ENCODE data around the gene UBL4B. TPM values are rescaled to one million over a fixed set of nuclear protein-coding genes. Genes with fewer than 3 reads are reported as not detected.

UBL4B gene
- polyA plus RNA-seq, 1 donor (not counting 4 experiments of a cell fraction or from before 2014, with no cell fraction given): not detected

- Histone ChIP-seq H3K4me3 (ENCODE audit: control insufficient read depth in 2 of 3, extremely low read depth in 1 of 3, insufficient read depth in 2 of 3, low read depth in 1 of 3, low read length in 3 of 3) (peak overlapping the region in 2 of 3 experiments; percentile 65 to 71), H3K27ac (ENCODE audit: control insufficient read depth, insufficient read depth, low read length) (no peak overlapping the region), H3K27me3 (ENCODE audit: control insufficient read depth, extremely low read depth, insufficient read depth, low read length) (peaks cover 56% of the 10 kb centered on the region), H3K79me2 (ENCODE audit: control insufficient read depth, insufficient read depth, low read length) (no peaks in the 10 kb centered on the region), H3K9me1 (ENCODE audit: control insufficient read depth, extremely low read depth, insufficient read depth, low read length) (no peaks in the 10 kb centered on the region), H4K20me1 (ENCODE audit: control insufficient read depth, extremely low read depth, insufficient read depth, low read length) (no peaks in the 10 kb centered on the region), H3K4me2 (ENCODE audit: control insufficient read depth, extremely low read depth, insufficient read depth, low read depth, low read length) (peak overlapping the region; percentile 89), H3K4me1 (ENCODE audit: control insufficient read depth, extremely low read depth, insufficient read depth, low read length) (peaks cover 6% of the 10 kb centered on the region), H3K36me3 (ENCODE audit: control insufficient read depth in 2 of 2, extremely low read depth in 1 of 2, insufficient read depth in 2 of 2, low read length in 2 of 2) (no peaks in the 10 kb centered on the region), H3K9me3 (ENCODE audit: control insufficient read depth, low read depth, low read length) (no peaks in the 10 kb centered on the region), H3K9ac (ENCODE audit: control insufficient read depth, extremely low read depth, insufficient read depth, low read length) (no peak overlapping the region), H2AFZ (ENCODE audit: control insufficient read depth, low read length) (no peak overlapping the region)
- dilution Hi-C loops (cut with MboI; ENCODE audit: extremely low pct_ligation_motif_present, low sequenced_read_pairs): no loop called here
- FAIRE-seq (no peak), DNase-seq (ENCODE audit: low read depth, low spot score) (no peak)
- TF ChIP-seq EZH2 (IDR thresholded peaks at IDR 0.05; ENCODE audit: low read length) (no peak), CTCF (optimal IDR thresholded peaks at IDR 0.05 in 1 of 3, IDR thresholded peaks at IDR 0.05 in 1 of 3, conservative IDR thresholded peaks at IDR 0.05 in 1 of 3; ENCODE audit: extremely low read depth in 1 of 3, insufficient read depth in 2 of 3, low read length in 3 of 3) (no peak)
Measured at GRCh38 chr1:110083866-110084226, 28.4 kb upstream of the UBL4B start.

GRCh38 chr1:110084227-110085078 lies 27.8 kb upstream of the UBL4B start:
- Histone ChIP-seq H3K9me1 (ENCODE audit: control insufficient read depth, extremely low read depth, insufficient read depth, low read length) (no peaks in the 10 kb centered on the region), H4K20me1 (ENCODE audit: control insufficient read depth, extremely low read depth, insufficient read depth, low read length) (no peaks in the 10 kb centered on the region), H2AFZ (ENCODE audit: control insufficient read depth, low read length) (peak overlapping the region; percentile 33), H3K9me3 (ENCODE audit: control insufficient read depth, low read depth, low read length) (no peaks in the 10 kb centered on the region), H3K36me3 (ENCODE audit: control insufficient read depth in 2 of 2, extremely low read depth in 1 of 2, insufficient read depth in 2 of 2, low read length in 2 of 2) (no peaks in the 10 kb centered on the region), H3K27me3 (ENCODE audit: control insufficient read depth, extremely low read depth, insufficient read depth, low read length) (peaks cover 57% of the 10 kb centered on the region), H3K79me2 (ENCODE audit: control insufficient read depth, insufficient read depth, low read length) (no peaks in the 10 kb centered on the region), H3K4me3 (ENCODE audit: control insufficient read depth in 2 of 3, extremely low read depth in 1 of 3, insufficient read depth in 2 of 3, low read depth in 1 of 3, low read length in 3 of 3) (peak overlapping the region; percentile 36 to 71 (median 65)), H3K27ac (ENCODE audit: control insufficient read depth, insufficient read depth, low read length) (no peak overlapping the region), H3K4me1 (ENCODE audit: control insufficient read depth, extremely low read depth, insufficient read depth, low read length) (peaks cover 6% of the 10 kb centered on the region), H3K9ac (ENCODE audit: control insufficient read depth, extremely low read depth, insufficient read depth, low read length) (no peak overlapping the region), H3K4me2 (ENCODE audit: control insufficient read depth, extremely low read depth, insufficient read depth, low read depth, low read length) (peak overlapping the region; percentile 89)
- no peak for TF ChIP-seq CTCF (optimal IDR thresholded peaks at IDR 0.05 in 1 of 3, IDR thresholded peaks at IDR 0.05 in 1 of 3, conservative IDR thresholded peaks at IDR 0.05 in 1 of 3; ENCODE audit: extremely low read depth in 1 of 3, insufficient read depth in 2 of 3, low read length in 3 of 3)
- peak; percentile 92 for TF ChIP-seq EZH2 (IDR thresholded peaks at IDR 0.05; ENCODE audit: low read length)
- no peak for FAIRE-seq
- dilution Hi-C loops (cut with MboI; ENCODE audit: extremely low pct_ligation_motif_present, low sequenced_read_pairs): no loop called here
- DNase-seq (ENCODE audit: low read depth, low spot score): no peak

Data from keratinocyte (primary cell).